ENCODE measurements around the gene KDM4C. TPM values are rescaled to one million over a fixed set of nuclear protein-coding genes. Genes with fewer than 3 reads are reported as not detected.

Gene KDM4C
- total RNA-seq, 2 experiments from 2014 or later = 51.5 to 60.3 TPM

- no peaks in the 10 kb centered on the region for H3K36me3 ChIP-seq (ENCODE audit: insufficient read depth, low read length)
- 0 out of 2 replicates have a peak, but pooled peaks cover 2% of the 10 kb centered on the region for H3K9me2 ChIP-seq (ENCODE audit: insufficient read depth, low read length)
- TF ChIP-seq EZH2phosphoT487 (IDR thresholded peaks at IDR 0.05; ENCODE audit: borderline replicate concordance, low read depth, low read length) = no peak
- TF ChIP-seq CTCF (conservative IDR thresholded peaks at IDR 0.05; ENCODE audit: low read length) = no peak
- no peaks in the 10 kb centered on the region for H3K9me3 ChIP-seq (ENCODE audit: low read length)
- no peak for DNase-seq (ENCODE audit: low spot score)
- no peak overlapping the region for H2AFZ ChIP-seq (ENCODE audit: low read length)
- intact Hi-C loops (cut with micrococcal nuclease; ENCODE audit: unreplicated experiment) = no loop called here
- BruUV-seq (replicated peaks) = no TSS peak
- CTCF ChIA-PET (ENCODE audit: unreplicated experiment) = no interaction called here
- H4K20me1 ChIP-seq (ENCODE audit: insufficient read depth, low read length) = no peaks in the 10 kb centered on the region
- no peak overlapping the region for H3K4me3 ChIP-seq (ENCODE audit: low read depth, low read length, poor library complexity, severe bottlenecking)
- H3K4me2 ChIP-seq (ENCODE audit: low read length) = no peak overlapping the region
- no peaks in the 10 kb centered on the region for H3K4me1 ChIP-seq (ENCODE audit: insufficient read depth, low read length, poor library complexity, severe bottlenecking)
- no peaks in the 10 kb centered on the region for H3K79me2 ChIP-seq (ENCODE audit: insufficient read depth, low read depth, low read length)
- POLR2A ChIA-PET = interaction anchor here (1.3 to 1.5 kb wide), 2 partner anchors 16 to 28 kb away, joined by 3 read pairs; no protein-coding TSS in a partner anchor
- H3K27ac ChIP-seq (ENCODE audit: low read depth, low read length, poor library complexity, severe bottlenecking) = no peak overlapping the region
Measured at GRCh38 chr9:7037176-7037575, 279.4 kb downstream of the KDM4C start.

GRCh38 chr9:7042124-7042523, 284.4 kb downstream of the KDM4C start:
- TF ChIP-seq EZH2phosphoT487 (IDR thresholded peaks at IDR 0.05; ENCODE audit: borderline replicate concordance, low read depth, low read length) (no peak), CTCF (conservative IDR thresholded peaks at IDR 0.05; ENCODE audit: low read length) (no peak)
- Histone ChIP-seq H3K4me3 (ENCODE audit: low read depth, low read length, poor library complexity, severe bottlenecking) (no peak overlapping the region), H3K36me3 (ENCODE audit: insufficient read depth, low read length) (no peaks in the 10 kb centered on the region), H2AFZ (ENCODE audit: low read length) (no peak overlapping the region), H3K4me1 (ENCODE audit: insufficient read depth, low read length, poor library complexity, severe bottlenecking) (no peaks in the 10 kb centered on the region), H3K9me2 (ENCODE audit: insufficient read depth, low read length) (0 out of 2 replicates have a peak, but pooled peaks cover 2% of the 10 kb centered on the region), H3K9me3 (ENCODE audit: low read length) (no peaks in the 10 kb centered on the region), H3K27ac (ENCODE audit: low read depth, low read length, poor library complexity, severe bottlenecking) (no peak overlapping the region), H4K20me1 (ENCODE audit: insufficient read depth, low read length) (no peaks in the 10 kb centered on the region), H3K79me2 (ENCODE audit: insufficient read depth, low read depth, low read length) (no peaks in the 10 kb centered on the region), H3K4me2 (ENCODE audit: low read length) (no peak overlapping the region)
- no peak for DNase-seq (ENCODE audit: low spot score)
- no TSS peak for BruUV-seq (replicated peaks)
- intact Hi-C loops (cut with micrococcal nuclease; ENCODE audit: unreplicated experiment) = no loop called here
- ChIA-PET CTCF (ENCODE audit: unreplicated experiment) (no interaction called here), POLR2A (interaction anchor here (0.7 to 0.9 kb wide), 2 partner anchors 31 to 950 kb away, joined by 3 read pairs; no protein-coding TSS in a partner anchor)

GRCh38 chr9:7045361-7045760, 287.6 kb downstream of the KDM4C start:
- no TSS peak for BruUV-seq (replicated peaks)
- Histone ChIP-seq H3K9me3 (ENCODE audit: low read length) (no peaks in the 10 kb centered on the region), H3K4me2 (ENCODE audit: low read length) (no peak overlapping the region), H3K79me2 (ENCODE audit: insufficient read depth, low read depth, low read length) (no peaks in the 10 kb centered on the region), H2AFZ (ENCODE audit: low read length) (no peak overlapping the region), H3K9me2 (ENCODE audit: insufficient read depth, low read length) (0 out of 2 replicates have a peak, but pooled peaks cover 2% of the 10 kb centered on the region), H3K4me1 (ENCODE audit: insufficient read depth, low read length, poor library complexity, severe bottlenecking) (no peaks in the 10 kb centered on the region), H3K4me3 (ENCODE audit: low read depth, low read length, poor library complexity, severe bottlenecking) (no peak overlapping the region), H3K27ac (ENCODE audit: low read depth, low read length, poor library complexity, severe bottlenecking) (no peak overlapping the region), H4K20me1 (ENCODE audit: insufficient read depth, low read length) (no peaks in the 10 kb centered on the region), H3K36me3 (ENCODE audit: insufficient read depth, low read length) (peaks cover 8% of the 10 kb centered on the region; the same call in 1 of the 2 replicates)
- no peak for TF ChIP-seq CTCF (conservative IDR thresholded peaks at IDR 0.05; ENCODE audit: low read length)
- TF ChIP-seq EZH2phosphoT487 (IDR thresholded peaks at IDR 0.05; ENCODE audit: borderline replicate concordance, low read depth, low read length) = no peak
- intact Hi-C loops (cut with micrococcal nuclease; ENCODE audit: unreplicated experiment) = loop anchor here (5.0 kb wide), 1 partner anchor 52 kb away; no protein-coding TSS in a partner anchor
- CTCF ChIA-PET (ENCODE audit: unreplicated experiment) = no interaction called here
- no peak for DNase-seq (ENCODE audit: low spot score)
- POLR2A ChIA-PET = no interaction called here
